Activated CD4-positive, alpha-beta T cell treated with anti-CD3 and anti-CD28 coated beads, Interleukin-2, Interleukin-6, amounts not matched to agents 100 ng/mL and 50 ng/mL, durations not matched to agents 16 hours and 8 hours (primary cell): ENCODE measurements around the gene PRKCH.
"Not testable (repeated sequence)": the region's sequence is repeated elsewhere in the genome, so short reads cannot be mapped to it uniquely, and the experiment has no call there.

Experiments used
- DNase-seq: peaks from one replicate; pipeline ENCODE4 v3.0.0-alpha.2; 2020

The PRKCH gene

DNA sequence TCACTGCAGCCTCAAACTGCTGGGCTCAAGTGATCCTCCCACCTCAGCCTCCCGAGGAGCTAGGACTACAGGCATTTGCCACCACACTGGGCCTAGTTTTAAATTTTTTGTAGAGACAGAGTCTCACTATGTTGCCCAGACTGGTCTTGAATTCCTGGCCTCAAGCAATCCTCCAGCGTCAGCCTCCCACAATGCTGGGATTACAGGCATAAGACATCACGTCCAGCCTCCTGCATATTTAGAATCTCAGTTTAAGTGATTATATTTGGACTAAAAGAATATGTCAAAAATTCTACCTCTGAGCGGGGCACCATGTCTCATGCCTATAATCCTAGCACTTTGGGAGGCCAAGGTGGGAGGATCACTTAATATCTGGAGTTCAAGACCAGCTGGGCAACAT lies 12.7 kb upstream of the PRKCH start:
- DNase-seq: not testable (repeated sequence)

DNA sequence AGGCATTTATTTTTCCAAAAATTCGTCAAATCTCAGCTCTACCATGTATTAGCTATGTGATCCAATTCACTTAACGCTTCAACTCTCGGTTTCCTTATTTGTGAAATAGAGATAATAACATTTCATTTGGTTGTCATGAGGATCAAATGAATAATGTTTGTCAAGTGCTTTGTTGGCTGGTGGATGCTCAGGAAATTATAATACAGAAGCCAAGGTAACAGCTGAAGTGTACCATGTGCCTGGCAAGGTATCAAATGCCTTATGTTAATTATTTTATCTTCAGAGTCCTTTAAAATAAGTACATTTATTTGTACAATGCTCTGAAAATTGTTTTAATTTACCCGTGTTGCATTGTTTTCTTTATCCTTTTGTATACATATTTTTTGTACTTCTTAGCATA lies 6.1 kb upstream of the PRKCH start:
- no peak for DNase-seq

DNA sequence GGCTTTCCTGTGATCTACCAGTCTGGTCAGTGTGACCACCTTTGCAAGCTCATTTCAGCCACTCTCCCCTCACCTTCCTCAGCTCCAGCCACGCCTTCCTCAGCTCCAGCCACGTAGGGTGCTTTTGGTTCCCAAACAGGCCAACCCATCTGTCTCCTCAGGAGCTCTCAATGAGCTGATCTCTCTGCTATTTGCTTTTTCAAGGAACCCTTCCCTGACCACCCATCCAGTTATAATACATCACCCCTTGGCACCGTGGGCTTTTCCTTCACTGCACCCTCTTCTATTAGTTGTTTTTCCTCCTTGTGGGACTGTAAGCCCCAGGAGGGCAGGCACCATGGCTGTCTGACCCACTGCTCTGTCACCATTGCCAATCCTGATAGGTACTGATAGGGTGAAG lies 2.3 kb upstream of the PRKCH start:
- no peak for DNase-seq

DNA sequence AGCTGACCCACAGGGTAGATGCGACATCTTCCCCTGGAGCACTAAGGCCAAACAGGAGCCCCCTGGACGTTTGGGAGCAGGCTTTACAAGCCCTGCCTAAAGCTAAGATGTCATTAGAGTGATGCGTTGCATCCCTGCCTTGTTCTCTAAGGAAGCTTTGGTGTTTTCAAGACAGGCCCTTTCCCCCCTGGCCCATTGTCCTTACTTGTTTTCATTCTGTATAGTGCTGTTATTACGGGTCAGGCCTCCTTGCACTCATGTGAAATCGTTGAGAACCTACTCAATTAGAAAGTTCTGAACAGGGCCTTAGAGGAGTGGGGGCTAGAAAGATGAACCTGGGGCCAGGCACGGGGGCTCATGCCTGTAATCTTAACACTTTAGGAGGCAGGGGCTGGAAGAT lies 1.7 kb upstream of the PRKCH start:
- no peak for DNase-seq

DNA sequence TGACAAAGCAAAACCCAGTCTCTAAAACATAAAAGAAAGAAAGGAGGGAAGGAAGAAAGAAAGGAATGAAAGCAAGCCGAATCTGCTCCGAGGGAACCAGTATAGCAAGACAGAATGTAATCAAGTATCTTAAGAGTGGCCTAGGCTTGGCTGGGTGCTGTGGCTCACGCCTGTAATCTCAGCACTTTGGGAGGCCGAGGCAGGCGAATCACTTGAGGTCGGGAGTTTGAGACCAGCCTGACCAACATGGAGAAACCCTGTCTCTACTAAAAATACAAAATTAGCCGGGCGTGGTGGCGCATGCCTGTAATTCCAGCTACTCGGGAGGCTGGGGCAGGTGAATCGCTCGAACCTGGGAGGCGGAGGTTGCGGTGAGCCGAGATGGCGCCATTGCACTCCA lies 1.2 kb upstream of the PRKCH start:
- DNase-seq: not testable (repeated sequence)

DNA sequence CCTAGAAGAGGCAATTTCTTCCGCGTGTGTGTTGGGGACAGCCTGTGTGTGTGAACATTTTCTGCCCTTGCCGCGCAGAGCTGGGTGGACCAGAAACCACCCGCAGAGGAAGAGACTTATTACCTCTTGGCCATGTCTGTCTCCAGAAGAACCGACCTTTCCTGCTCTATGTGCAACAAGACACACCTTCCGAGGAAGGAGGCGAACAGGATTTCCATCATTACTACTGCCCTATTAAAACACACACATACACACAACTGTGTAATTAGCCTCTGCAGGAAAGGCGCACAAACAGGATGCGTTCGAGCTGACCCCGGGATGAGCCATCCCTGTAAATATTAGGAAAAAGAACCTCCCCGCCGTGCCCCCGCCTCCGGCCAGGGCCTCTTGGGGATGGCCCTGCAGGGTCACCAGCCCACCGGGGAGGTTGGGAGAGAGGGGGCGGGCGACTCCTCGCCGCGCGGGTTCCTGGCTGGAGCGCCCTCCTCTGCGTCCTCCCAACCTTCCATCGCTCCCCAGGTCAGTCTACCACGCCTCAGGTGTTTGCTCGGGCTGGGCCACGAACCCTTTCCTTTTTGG lies 484 bp upstream of the PRKCH start:
- DNase-seq: no peak

DNA sequence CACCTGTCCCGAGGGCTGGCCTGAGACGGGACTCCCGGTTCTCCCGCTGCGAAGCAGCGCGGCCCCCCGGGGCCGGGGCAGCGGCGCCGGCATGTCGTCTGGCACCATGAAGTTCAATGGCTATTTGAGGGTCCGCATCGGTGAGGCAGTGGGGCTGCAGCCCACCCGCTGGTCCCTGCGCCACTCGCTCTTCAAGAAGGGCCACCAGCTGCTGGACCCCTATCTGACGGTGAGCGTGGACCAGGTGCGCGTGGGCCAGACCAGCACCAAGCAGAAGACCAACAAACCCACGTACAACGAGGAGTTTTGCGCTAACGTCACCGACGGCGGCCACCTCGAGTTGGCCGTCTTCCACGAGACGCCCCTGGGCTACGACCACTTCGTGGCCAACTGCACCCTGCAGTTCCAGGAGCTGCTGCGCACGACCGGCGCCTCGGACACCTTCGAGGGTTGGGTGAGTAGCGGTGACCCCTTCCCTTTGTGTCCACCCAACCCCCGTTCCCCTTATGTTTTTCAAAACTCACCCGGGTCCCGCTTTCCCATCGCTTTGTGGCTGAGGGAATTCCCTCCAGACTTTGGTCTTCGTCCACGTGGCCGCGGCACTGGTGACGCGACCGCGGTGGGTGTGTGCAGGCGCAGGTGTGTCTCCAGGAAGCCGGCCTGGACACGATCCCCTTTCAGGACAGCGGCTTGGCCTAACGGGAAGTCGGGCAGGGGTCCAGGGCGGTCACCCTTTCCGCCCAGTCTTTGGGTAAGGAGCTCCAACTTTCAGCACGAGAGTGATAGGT lies 826 bp downstream of the PRKCH start:
- DNase-seq: no peak

DNA sequence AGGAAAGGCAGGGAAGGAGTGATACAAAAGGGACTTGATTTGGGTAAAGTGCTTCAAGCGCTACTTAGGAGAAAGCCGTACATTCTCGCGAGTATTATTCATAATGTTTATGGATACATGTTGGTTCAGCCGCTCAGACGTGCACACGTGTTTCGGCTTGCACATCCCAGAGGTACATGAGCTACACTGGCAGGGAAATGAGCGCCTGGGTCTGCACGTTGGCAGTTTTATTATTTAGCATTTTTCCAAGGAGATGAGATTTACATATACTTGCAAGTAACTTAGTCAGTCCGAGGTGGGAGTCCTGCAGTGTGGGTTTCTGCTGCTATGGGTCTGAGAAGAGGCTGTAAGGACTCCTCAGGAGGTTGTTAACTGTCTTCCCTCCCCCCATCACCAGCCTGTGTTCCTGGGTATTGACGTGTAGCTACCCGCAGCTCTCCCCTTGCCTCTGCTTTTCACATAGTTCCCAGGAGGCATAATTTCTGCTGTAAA lies 1.5 kb downstream of the PRKCH start:
- DNase-seq: peak; percentile 72

DNA sequence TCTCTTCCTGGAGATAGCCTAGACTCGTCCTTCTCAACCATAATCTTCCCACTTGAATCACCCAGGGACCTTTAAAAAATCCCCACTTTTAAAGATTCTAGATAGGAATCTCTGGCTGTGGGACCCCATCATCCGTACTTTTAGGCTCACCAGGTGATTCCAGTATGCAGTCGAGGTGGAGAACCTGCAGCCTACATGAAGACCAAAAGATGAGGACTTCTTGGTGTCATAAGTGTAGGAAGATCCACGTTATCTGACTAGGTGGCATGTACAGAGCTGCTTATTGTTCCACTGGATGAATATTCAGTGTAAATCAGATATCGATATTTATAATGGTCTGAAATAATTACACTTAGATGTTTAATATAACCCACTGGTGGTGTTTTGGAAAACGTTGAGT lies 2.6 kb downstream of the PRKCH start:
- no peak for DNase-seq

DNA sequence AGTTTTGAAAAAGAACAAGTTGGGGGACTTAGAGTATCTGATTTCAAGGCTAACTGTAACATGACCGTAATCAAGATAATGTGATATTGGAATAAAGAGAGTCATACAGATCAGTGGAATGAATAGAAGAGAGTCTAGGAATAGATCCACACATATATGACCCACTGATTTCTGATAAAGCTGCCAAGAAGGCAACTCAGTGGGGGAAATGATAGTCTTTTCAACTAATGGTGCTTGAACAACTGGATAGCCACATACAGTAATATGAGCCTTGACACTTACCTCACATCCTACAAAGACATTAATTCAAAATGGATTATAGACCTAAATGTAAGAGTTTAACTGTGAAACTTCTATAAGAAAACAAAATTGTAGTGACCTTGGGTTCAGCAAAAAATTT lies 3.8 kb downstream of the PRKCH start:
- no peak for DNase-seq

DNA sequence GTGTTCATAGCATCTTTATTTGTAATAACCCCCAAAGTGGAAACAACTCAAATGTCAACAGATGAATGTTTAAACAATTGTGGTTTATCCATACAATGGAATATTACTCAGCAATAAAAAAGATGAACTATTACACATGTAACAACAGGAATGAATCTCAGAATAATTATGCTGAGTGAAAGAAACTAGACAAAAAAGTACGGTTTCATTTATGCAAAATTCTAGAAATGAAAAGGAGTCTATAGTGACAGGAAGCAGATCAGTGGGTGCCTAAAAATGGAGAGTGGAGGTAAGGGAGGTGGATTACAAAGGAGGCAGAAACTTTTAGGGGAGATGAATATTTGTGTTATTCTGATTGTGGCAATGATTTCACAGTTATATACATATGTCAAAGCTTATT lies 4.8 kb downstream of the PRKCH start:
- DNase-seq: no peak

DNA sequence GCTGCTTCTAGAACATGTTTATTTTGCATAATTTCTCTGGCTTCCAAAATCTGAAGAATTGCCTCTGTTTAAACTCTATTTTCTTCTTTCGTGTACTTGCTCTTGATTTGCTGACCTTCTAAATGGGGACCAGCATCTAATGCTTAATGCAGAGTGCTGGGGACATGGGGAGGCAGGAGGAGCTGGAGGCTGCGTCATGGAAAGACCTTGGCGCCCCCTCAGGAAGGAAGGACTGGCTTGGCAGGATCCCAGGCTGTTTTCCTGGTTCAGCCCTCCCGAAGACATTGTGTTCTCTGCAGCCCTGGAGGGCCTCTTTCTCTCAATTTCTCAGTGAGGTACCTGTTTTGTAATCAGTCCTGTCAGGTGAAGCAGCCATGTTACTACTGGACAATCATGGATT lies 5.5 kb downstream of the PRKCH start:
- DNase-seq: no peak

DNA sequence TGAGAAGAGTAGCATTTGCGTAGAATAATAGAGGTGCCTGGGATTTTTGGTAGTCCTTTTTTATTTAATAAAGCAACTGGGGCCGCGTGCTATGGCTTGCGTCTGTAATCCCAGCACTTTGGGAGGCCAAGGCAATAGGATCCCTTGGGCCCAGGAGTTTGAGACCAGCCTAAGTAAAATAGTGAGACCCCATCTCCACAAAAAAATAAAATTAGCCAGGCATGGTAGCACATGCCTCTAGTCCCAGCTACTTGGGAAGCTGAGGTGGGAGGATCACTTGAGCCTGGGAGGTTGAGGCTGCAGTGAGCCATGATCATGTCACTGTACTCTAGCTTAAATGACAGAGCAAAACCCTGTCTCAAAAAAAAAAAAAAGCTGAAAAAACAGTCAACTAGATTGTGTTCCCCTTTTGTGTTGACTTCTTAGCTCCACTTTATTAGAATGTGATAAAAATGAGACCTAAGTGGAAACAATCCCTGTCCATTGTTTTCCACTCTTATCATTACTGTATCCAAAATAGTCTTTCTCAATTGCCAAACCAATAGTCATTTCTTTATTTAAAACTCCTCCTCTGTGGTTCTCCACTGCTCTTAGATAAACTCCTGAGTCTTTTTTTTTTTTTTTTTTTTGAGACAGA lies 7.4 kb downstream of the PRKCH start:
- DNase-seq: no peak

DNA sequence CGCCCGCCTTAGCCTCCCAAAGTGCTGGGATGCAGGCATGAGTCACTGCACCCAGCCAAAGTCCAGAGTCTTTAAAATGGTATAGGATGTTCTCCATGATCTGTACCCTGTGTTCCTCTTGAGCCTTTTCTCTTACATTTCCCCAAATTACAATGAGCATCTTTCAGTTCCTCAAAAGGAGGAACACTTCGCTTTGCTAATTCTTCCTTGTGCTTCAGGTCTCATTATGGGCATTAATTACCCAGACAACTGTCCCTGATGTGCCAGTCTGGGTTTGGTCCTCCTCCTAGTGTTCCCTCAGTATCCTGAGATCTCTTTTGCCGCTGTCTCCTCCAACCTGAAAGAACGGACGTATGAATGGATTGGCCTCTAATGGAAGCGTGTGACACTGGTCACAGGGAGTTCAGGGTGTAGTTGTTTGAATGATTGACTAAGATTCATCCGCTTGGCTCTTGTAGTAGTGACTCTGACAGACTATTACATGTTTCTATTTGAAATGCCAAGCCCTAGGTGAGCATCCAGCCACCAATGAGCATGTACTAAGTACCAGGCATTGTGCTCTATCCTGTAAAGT lies 8.2 kb downstream of the PRKCH start:
- no peak for DNase-seq

DNA sequence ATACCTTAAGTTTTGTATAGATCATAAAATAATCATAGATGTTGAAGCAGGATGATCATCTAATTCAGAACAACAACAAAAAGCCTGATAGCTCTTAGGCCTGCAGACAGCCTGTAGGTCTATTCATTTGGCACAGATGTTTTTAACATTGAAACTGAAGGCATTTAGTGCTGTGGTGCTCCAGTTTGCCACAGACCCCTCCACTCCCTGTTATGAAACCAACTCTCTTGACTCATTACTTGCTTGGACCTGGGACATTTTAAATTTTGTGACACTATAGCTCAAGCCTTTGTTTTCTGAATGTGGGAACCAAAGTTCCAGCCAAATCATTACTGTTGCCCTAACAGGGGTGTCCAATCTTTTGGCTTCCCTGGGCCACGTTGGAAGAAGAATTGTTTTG lies 9.1 kb downstream of the PRKCH start:
- peak; percentile 83 for DNase-seq

DNA sequence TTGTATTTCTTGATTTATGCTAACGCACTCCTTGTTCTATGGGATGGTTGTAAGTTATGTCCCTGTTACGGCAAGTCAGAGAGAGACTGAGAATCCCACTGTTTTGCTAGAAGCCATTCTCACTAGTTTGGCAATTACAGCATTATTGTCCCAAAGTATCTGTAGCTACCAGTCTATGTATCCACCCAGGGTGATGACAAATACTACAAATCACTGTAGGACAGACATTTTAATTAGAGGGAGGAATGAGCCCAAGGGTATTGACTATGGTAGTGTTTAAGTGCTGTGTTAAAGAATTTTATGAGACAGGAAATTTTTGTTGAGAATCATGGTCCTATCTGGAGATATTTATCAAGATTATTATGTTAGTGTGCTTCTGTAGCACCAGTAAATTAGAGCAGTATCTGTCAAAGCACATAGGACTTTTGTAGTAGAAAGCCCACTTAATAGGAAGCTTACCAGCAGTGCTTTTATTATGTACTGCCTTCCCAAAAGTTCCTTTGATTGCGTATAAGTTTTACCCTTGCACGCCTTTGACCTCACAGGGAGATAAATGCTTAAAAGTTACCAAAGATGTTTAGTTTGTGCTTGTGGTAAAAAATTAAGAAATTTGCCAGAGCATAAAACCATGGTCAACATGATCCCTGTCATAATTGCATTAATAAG lies 10.7 kb downstream of the PRKCH start:
- no peak for DNase-seq

DNA sequence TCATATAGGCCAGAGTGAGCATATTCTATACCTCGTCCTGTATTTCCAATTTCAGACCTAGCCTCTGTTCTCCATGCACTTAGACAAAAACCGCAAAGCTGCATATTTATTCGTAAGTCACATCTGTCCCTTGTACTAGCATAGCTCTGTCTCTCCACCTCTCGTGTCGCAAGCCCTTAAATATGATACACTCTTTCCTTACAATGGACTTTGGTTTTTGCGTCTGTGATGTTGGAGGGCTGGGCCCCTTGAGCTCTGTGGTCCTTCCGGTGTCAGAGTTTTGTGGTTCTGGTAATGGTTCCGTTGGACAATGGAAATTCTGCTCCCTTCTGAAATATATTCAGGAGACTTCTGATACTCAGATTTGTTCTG lies 11.3 kb downstream of the PRKCH start:
- DNase-seq: peak; percentile 68

DNA sequence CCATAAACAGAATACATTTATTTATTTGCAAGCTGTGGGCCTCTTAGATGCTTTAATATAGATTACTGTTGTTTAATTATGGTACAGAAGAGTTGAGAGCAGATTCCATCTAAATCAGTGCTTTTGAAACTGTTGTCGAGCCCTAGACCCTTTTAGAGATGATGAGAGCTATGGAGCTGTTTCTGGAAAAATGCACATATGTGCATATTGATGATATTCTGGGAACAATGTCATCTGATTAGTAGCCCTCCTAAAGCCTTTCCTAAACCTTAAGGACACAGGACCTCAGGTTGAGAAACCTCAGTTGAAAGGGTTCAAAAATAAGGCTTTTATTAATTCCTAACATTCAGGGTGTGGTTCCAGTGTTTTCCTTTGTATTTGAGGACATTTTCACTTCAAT lies 11.7 kb downstream of the PRKCH start:
- DNase-seq: no peak

DNA sequence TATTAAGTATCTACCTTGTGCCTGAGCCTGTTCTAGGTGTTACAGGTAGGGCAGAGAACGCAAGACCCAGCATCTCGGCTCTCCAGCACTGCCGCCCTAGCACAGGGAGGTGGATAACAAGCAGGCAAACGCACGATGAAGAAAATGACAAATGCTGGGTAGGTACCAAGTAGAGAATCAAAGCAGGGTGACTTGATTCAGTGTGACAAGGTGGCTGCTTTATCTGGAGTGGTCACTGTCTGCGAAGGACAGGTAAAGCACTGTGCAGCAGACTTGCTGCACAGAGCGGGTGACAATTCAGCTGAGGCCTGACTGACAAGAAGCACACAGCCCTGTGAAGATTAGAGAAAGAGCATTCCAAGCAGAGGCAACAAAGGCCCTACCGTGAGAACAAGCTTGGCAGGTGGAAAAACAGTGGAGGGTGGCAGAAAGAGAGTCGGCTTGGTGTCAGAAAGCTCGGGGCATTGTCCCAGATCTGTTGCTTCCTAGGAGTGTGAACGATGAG lies 12.9 kb downstream of the PRKCH start:
- DNase-seq: no peak

DNA sequence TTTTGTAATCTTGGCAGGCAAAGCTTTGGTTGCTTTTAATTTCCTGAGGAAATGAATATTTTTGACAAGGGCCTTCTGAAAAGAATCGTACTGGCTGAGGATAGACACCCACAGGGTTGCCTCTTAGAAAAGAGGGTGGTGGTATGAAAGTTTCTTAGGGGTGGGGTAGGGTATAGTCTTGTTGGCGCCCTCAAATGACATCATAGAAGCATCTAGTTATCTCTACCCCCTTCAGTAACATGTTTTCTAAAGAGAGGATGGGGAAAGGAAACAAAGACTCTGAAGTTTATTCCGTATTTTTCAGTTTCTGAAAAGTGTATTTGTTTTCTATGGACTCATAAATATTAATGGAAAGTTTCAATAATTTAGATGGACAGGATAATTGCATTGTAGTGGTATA lies 13.7 kb downstream of the PRKCH start:
- DNase-seq: no peak

DNA sequence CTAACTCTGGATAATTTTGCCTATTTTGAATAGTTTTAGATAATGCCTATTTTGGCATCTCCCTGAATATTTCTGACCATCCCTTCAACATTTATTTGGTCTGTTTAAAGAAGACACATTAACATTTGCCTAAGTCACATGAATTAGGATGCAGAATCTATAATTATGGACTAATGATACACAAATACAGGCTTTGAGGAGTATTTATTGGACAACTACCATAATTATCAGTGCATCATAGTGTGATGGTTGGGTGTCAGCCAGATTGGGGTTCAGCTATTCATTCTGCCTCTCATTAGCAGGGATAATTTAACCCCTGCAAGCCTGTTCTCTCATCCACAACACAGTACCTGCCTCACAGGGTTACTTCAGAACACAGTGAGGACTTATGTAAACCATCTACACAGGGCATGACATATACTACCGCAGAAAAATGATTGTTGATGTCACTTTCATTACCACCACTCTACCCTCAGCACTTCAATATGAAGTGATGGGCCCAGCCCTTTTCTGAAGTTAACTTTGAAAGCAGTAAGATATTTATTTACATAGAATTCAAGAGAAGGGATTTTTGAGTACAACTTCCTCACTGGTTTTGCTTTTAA lies 14.4 kb downstream of the PRKCH start:
- no peak for DNase-seq

DNA sequence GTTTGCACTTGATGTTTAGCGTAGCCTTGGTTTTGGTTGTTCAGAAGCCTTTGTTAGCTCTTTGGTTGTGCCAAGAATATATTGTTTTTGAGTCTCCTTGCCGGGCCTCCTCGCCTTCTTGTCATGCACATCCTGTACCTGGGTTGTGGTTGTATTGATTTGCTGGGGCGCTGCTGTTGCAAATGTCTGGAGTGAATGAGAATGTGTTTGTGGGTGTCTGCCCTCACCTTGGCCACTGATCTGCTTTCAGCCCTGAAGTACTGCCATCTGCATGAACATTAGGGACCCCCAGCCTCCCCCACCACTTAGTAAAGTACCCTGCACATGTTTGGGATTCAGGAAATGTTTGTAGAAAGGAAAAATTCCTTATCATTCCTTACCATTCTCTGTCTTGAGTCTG lies 16.5 kb downstream of the PRKCH start:
- DNase-seq: peak; percentile 83

DNA sequence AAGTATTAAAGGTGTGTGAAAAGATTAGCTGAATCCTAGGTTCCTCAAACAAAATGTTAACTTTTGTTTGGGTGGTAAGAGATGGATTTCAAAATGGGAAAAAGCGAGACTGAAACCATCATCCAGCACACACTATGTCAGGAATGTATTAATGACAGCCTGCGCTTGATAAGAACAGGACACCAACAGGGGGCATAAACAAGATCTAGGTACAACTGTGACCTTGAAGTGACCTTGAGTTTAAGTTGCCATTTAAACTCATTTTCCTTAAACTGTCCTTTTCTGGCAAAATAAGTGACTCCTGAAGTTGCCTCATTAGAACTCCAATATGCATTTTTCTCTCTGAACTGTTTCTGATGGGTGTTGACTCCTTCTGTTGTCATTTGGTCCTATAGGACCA lies 17.1 kb downstream of the PRKCH start:
- DNase-seq: no peak
